ENCODE results near the gene RECK.

- no peak for TF ChIP-seq CTCF (IDR thresholded peaks at IDR 0.05 in 4 of 5, conservative IDR thresholded peaks at IDR 0.05 in 1 of 5)
- no peak for TF ChIP-seq POLR2A (IDR thresholded peaks at IDR 0.05)
These were observed 8.9 kb downstream of the RECK start for GRCh38 chr9:36045610-36046009.
